ENCODE measurements around the gene PPP1R12B.
"Not testable (repeated sequence)": the region's sequence is repeated elsewhere in the genome, so short reads cannot be mapped to it uniquely, and the experiment has no call there.

The PPP1R12B gene

GRCh38 chr1:202348005-202348508 is 442 bp upstream of the PPP1R12B start:
- no peak for DNase-seq

GRCh38 chr1:202349206-202349928 is 868 bp downstream of the PPP1R12B start:
- no peak for DNase-seq

- DNase-seq, result no peak
Observed at GRCh38 chr1:202351725-202352124, 3.2 kb downstream of the PPP1R12B start.

DNA sequence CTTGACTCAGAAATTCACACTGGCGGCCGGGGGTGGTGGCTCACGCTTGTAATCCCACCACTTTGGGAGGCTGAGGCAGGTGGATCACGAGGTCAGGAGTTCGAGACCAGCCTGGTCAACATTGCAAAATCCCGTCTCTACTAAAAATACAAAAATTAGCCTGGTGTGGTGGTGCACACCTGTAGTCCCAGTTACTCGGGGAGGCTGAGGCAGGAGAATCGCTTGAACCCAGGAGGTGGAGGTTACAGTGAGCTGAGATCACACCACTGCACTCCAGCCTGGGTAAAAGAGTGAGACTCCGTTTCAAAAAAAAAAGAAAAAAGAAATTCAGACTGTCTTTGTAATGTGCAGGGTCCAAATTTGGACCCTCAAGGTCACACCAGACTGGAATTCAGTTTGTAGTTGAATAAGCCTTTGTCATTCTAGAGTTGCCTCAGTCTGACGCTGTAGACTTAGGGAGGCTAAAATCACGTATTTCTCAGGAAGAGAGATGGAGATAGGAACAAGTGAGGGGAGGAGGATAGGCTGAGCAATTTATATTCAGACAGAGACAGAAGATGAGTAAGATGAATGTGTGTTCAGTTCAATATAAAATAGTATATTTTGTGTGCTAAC is 4.2 kb downstream of the PPP1R12B start:
- DNase-seq, result not testable (repeated sequence)

DNA sequence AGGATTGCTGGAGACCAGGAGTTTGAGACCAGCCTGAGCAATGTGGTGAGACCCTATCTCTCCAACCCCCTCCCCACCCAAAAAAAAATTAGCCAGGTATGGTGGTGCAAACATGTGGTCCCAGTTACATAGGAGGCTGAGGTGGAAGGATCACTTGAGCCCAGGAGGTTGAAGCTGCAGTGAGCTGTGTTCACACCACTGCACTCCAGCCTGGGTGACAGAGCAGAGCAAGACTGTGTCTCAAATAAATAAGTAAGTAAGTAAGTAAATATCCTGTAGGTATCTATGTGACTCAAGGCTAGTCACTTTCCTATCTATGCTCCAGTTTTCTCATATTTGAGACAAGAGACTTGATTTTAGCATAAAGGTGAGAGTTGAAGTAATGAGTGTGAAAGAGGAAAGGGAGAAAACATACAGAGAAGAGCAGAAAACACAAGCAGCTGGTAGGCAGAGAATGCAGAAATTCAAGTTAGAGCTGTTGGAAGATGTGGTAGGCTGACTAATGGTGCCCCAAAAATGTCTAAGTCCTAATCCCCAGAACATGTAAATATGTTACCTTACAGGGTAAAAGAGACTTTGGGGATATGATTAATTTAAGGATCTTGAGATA is 7.5 kb downstream of the PPP1R12B start:
- no peak for DNase-seq

DNA sequence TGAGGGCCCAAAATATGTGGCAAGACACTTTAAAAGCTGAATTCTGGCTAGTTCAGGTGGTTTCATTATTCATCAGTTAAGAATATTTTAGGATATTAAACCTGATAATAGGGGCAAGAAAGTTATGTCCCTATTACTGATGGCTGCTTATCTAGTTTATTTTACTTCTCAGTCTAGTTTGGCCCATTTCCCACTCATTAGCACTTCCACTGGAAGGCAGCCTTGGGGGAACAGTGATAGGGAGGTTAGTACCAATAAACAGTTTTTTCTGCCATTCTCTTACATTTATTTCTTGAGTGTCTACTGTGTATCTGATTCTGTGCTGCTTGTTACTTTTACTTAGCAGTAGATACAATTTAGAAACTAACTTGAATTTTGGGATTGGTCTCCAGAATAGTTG is 9.0 kb downstream of the PPP1R12B start:
- DNase-seq, result no peak

GRCh38 chr1:202361224-202361623 is 12.7 kb downstream of the PPP1R12B start:
- DNase-seq, result no peak

- no peak for DNase-seq
Observed at GRCh38 chr1:202361701-202362100, 13.2 kb downstream of the PPP1R12B start.

DNA sequence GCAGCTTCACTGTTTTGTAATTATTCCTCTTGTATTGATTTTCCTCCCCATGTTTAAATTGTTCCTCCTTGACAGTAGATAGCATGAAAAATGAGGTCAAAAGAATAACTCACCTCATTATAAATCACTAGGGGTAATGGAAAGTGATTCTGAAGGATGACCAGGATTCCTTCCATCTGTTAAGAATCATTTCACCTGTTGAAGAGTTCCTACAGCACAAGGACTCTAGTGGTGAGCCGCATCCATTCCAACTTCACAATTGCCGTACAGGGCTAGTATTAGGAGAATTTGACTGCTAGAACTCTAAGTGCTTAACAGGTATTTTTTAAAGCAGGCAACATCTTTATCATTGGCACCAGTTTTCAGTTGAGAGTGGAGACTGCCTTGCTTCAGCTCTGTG is 13.7 kb downstream of the PPP1R12B start:
- DNase-seq, result no peak

DNA sequence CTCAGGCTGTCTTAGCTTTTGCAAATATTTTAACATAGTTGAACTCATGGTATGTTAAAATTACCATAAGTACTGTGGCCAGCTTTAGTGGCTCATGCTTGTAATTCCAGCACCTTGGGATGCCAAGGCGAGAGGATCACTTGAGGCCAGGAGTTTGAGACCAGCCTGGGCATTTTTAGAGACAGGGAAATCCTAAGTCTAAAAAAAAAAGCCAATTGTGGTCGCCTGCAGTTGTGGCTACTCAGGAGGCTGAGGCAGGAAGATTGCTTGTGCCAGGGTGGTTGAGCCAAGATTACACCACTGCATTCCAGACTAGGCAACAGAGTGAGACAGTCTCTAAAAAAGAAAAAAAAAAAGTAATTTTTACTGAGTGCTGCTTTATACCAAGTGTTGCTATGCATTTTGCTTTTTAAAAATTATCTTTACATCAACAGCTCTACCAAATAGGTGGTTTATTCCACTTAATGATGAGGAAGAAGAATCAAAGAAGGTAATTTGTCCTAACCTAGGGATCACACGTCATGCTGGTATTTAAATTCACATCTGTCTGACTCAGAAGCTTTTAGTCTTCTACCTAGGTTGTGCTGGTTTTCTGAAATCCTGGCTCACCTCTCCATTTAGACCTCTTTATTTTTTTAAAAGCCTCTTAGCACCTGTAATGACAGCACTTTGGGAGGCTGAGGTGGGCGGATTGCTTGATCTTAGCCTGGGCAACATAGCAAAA is 16.8 kb downstream of the PPP1R12B start:
- DNase-seq, result peak; percentile 69

- DNase-seq, result no peak
Observed at GRCh38 chr1:202367271-202367670, 18.8 kb downstream of the PPP1R12B start.

DNA sequence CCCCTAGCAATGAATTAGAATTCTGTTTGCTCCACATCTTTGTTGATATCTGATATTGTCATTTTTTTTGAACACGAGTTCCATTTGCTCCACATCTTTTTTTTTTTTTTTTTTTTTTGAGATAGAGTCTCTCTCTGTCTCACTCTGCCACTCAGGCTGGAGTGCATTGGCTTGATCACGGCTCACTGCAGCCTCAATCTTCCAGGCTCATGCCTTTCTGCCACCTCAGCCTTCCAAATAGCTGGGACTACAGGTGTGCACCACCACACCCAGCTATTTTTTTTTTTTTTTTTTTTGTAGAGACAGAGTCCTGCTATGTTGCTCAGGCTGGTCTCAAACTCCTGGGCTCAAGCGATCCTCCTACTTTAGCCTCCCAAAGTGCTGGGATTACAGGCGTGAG is 22.4 kb downstream of the PPP1R12B start:
- DNase-seq, result not testable (repeated sequence)

GRCh38 chr1:202374099-202374498 is 25.6 kb downstream of the PPP1R12B start:
- no peak for DNase-seq

GRCh38 chr1:202375175-202375574 is 26.7 kb downstream of the PPP1R12B start:
- not testable (repeated sequence) for DNase-seq

- DNase-seq, result peak; percentile 12
Observed at GRCh38 chr1:202376247-202376646, 27.7 kb downstream of the PPP1R12B start.

- not testable (repeated sequence) for DNase-seq
Observed at GRCh38 chr1:202379884-202380529, 31.5 kb downstream of the PPP1R12B start.

DNA sequence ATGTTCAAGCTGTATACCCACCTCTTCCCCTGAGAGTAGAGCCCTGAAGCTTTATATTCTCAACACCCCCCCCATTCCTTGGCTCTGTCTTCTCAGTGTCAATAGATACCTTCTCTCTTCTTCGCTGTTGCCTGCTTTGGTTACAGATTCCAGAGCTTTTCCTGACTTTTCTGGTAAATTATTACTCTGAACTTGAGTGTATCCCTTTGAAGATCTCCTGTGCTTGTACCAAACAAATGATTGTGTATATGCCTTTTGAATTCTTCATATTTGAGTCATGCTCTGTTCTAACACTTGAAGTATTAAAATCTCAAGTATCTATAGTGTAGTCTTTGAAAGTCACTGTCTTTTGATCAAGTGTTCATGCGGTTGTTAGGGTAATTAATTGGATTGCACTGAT is 32.0 kb downstream of the PPP1R12B start:
- DNase-seq, result not testable (repeated sequence)

DNA sequence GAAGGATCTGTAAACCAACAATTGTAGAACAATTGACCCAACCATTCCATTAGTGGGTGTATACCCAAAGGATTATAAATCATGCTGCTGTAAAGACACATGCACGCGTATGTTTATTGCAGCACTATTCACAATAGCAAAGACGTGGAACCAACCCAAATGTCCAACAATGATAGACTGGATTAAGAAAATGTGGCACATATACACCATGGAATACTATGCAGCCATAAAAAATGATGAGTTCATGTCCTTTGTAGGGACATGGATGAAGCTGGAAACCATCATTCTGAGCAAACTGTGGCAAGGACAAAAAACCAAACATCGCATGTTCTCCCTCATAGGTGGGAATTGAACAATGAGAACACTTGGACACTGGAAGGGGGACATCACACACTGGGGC is 33.4 kb downstream of the PPP1R12B start:
- not testable (repeated sequence) for DNase-seq

- not testable (repeated sequence) for DNase-seq
Observed at GRCh38 chr1:202395831-202396230, 47.3 kb downstream of the PPP1R12B start.

GRCh38 chr1:202397256-202397655 is 48.8 kb downstream of the PPP1R12B start:
- DNase-seq, result no peak

DNA sequence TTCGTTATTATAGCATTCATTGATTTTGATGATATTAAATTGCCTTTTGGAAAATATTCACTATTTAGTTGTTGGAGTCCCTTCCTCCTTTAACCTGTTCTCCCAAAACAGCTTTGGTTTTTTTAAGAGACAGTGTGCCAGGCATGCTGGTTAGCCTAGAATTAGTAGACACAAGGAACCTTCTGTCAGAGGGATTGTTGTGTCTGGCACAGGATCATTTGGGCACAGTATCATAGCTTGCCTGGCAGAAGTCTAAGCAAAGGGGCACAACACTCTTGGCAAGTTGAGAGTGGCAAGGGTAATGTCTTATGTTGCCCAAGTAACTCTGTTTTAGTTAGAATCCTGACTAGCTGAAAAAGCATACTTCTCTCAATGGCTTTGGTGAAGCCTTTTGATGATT is 49.9 kb downstream of the PPP1R12B start:
- not testable (repeated sequence) for DNase-seq

DNA sequence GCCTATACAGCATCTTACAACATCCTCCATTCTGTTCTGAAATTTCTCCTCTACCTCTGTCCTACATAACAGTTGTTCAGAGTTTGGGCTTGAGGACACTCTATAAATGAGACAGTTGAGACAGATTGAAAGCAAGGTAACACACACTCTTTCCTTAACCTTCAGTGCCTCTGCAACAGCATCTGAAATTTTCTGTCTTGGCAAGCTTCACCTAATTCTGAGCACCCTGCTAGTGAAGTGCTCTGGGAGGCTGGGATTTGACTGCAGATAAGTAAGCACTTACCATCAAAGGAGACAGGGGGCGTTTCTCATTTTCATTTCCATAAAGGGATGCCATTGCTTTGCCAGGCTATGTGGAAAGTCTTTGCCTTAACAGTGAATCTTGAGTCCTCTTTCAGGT is 53.3 kb downstream of the PPP1R12B start:
- not testable (repeated sequence) for DNase-seq

DNA sequence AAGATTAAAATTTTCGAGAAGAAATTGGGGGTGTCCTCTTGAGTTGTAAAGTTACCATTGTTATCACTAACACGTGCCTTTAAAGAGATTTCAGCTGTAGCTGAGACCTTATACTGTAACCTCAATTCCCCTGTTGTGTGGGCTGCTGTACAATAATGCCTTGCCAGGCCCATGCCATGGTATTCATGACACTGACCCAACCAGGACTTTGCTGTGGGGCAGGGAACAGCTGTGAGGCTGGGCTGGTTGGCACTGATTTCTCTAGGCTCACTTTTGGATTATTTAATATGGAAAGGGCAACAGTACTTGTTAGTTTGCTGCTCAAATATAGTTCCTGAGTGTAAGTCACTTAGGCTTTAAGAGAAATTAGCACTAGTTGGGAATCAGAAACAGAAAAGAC is 54.9 kb downstream of the PPP1R12B start:
- DNase-seq, result not testable (repeated sequence)
